Right lobe of liver (tissue), 4 donors: ENCODE measurements around the gene AP1M2.

ENCODE experiments used
- CTCF ChIP-seq, 4 donors: fragments of 200-600 bp in 3 of 4; fragments of 450-650 bp in 1 of 4; IDR thresholded peaks; one replicate each; pipeline versions ENCODE4 v1.5.1 to v1.8.0; 2016 to 2022; ENCODE audit warnings: antibody characterized with exemption in 4 of 4, mild to moderate bottlenecking in 2 of 4
- POLR2A ChIP-seq: fragments of 450-650 bp; IDR thresholded peaks from one replicate; pipeline ENCODE4 v1.6.1; 2017; ENCODE audit warnings: antibody characterized with exemption, mild to moderate bottlenecking
- donor health status: DM: no; HTN: no; CAD: no.
- donor health status: DM: no; HTN: no; CAD: no.
- donor health status: DM: no; HTN: yes; CAD: no.

- TF ChIP-seq CTCF (IDR thresholded peaks at IDR 0.05) (no peak), POLR2A (no peak)
Observed at GRCh38 chr19:10565028-10565566, 22.0 kb downstream of the AP1M2 start.
